ENCODE results near the gene RCBTB2.

DNA sequence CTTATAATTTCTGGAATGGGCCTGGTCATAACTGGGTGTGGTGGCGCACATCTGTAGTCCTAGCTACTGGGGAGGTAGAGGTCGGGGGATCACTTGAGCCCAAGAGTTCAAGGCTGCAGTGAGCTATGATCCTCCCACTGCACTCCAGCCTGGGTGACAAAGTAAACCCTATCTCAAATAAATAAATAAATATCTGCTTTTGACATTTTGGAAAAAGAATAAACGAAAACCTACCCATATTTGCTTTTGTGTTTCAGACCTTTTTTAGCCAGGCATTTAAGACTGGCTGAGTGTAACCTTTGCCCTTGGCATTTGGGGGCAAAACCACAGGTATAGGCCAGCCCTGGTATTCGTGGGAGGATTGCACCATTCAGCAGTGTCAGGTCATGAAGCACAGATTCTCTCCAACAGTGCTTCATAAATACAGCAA lies 14.8 kb upstream of the RCBTB2 start:
- no peak for TF ChIP-seq ZNF274 (IDR thresholded peaks at IDR 0.05; ENCODE audit: low read depth, low read length)
- no peak for TF ChIP-seq SUZ12 (IDR thresholded peaks at IDR 0.05; ENCODE audit: extremely low read depth, insufficient read depth, insufficient read length)
